H9 (cell line): ENCODE measurements around the gene CFAP43. TPM values are rescaled to one million over a fixed set of nuclear protein-coding genes. Genes with fewer than 3 reads are reported as not detected.

ENCODE experiments used
- DNase-seq: peaks from one replicate; pipeline ENCODE4 v3.0.0-alpha.2; 2017
- H2AFZ ChIP-seq: one replicate; pipeline ENCODE4 v1.6.1; 2013; ENCODE audit warnings: mild to moderate bottlenecking, low read length, control low read depth, moderate library complexity
- H2AK5ac ChIP-seq: 2 replicates; pipeline ENCODE4 v1.6.1; 2013; ENCODE audit warnings: low read length, control low read depth, mixed read lengths; ENCODE audit not compliant: insufficient read length
- H2BK120ac ChIP-seq: one replicate; pipeline ENCODE4 v1.6.1; 2013; ENCODE audit warnings: low read depth, mild to moderate bottlenecking, low read length, control low read depth, inconsistent platforms; ENCODE audit not compliant: poor library complexity, severe bottlenecking
- H2BK12ac ChIP-seq: 2 replicates; pipeline ENCODE4 v1.6.1; 2013; ENCODE audit warnings: low read length, control low read depth, mixed read lengths, low read depth; ENCODE audit not compliant: insufficient read length
- H2BK15ac ChIP-seq: 2 replicates; pipeline ENCODE4 v1.6.1; 2013; ENCODE audit warnings: low read depth, low read length, control low read depth
- H2BK20ac ChIP-seq: one replicate; pipeline ENCODE4 v1.6.1; 2013; ENCODE audit warnings: low read depth, mild to moderate bottlenecking, low read length, control low read depth, inconsistent platforms; ENCODE audit not compliant: poor library complexity, severe bottlenecking
- H2BK5ac ChIP-seq: 2 replicates; pipeline ENCODE4 v1.6.1; 2013; ENCODE audit warnings: low read length, control low read depth, mixed read lengths; ENCODE audit not compliant: insufficient read length
- H3K14ac ChIP-seq: 2 replicates; pipeline ENCODE4 v1.6.1; 2013; ENCODE audit warnings: low read length, control low read depth; ENCODE audit not compliant: insufficient read depth
- H3K18ac ChIP-seq: 2 replicates; pipeline ENCODE4 v1.6.1; 2013; ENCODE audit warnings: low read depth, mild to moderate bottlenecking, mixed read lengths, low read length, control low read depth; ENCODE audit not compliant: insufficient read length
- H3K23ac ChIP-seq: 2 replicates; pipeline ENCODE4 v1.6.1; 2013; ENCODE audit warnings: low read length, control low read depth, mixed read lengths, low read depth; ENCODE audit not compliant: insufficient read length
- H3K23me2 ChIP-seq: 2 replicates; pipeline ENCODE4 v1.6.1; 2013; ENCODE audit warnings: low read depth, mild to moderate bottlenecking, mixed read lengths, low read length, control low read depth; ENCODE audit not compliant: insufficient read length, poor library complexity, severe bottlenecking
- H3K27ac ChIP-seq: 2 replicates; pipeline ENCODE4 v1.5.1; 2013; ENCODE audit warnings: low read length, control low read depth, mixed read lengths, low read depth; ENCODE audit not compliant: insufficient read length
- H3K27me3 ChIP-seq: 2 replicates; pipeline ENCODE4 v1.6.1; 2013; ENCODE audit warnings: low read length, control low read depth, inconsistent platforms; ENCODE audit not compliant: insufficient read depth
- H3K4ac ChIP-seq: 2 replicates; pipeline ENCODE4 v1.6.1; 2013; ENCODE audit warnings: low read depth, mild to moderate bottlenecking, control low read depth, inconsistent platforms, low read length, moderate library complexity
- H3K4me1 ChIP-seq: 2 replicates; pipeline ENCODE4 v1.6.1; 2013; ENCODE audit warnings: low read length, control low read depth, inconsistent platforms; ENCODE audit not compliant: insufficient read depth
- H3K4me2 ChIP-seq: 2 replicates; pipeline ENCODE4 v1.6.1; 2013; ENCODE audit warnings: low read length, control low read depth, mixed read lengths; ENCODE audit not compliant: insufficient read length, insufficient read depth
- H3K56ac ChIP-seq: 2 replicates; pipeline ENCODE4 v1.6.1; 2013; ENCODE audit warnings: low read depth, mild to moderate bottlenecking, mixed read lengths, low read length, control low read depth; ENCODE audit not compliant: insufficient read length
- H3K79me1 ChIP-seq: 2 replicates; pipeline ENCODE4 v1.6.1; 2013; ENCODE audit warnings: low read depth, mild to moderate bottlenecking, moderate library complexity, low read length, control low read depth, inconsistent platforms; ENCODE audit not compliant: insufficient read depth, poor library complexity, severe bottlenecking
- H3K79me2 ChIP-seq: 2 replicates; pipeline ENCODE4 v1.6.1; 2013; ENCODE audit warnings: low read length, control low read depth, inconsistent platforms; ENCODE audit not compliant: insufficient read depth
- H3K9ac ChIP-seq: 2 replicates; pipeline ENCODE4 v1.6.1; 2013; ENCODE audit warnings: low read length, control low read depth, mixed read lengths; ENCODE audit not compliant: insufficient read length; ENCODE audit errors: extremely low read depth
- H3K9me3 ChIP-seq: one replicate; pipeline ENCODE4 v1.6.1; 2013; ENCODE audit warnings: low read depth, low read length, inconsistent platforms; ENCODE audit not compliant: control insufficient read depth
- H3T11ph ChIP-seq: one replicate; pipeline ENCODE4 v1.6.1; 2013; ENCODE audit warnings: mild to moderate bottlenecking, low read length, control low read depth, inconsistent platforms
- H4K20me1 ChIP-seq: one replicate; pipeline ENCODE4 v1.6.1; 2013; ENCODE audit not compliant: control insufficient read depth, insufficient read length, insufficient read depth
- H4K5ac ChIP-seq: 2 replicates; pipeline ENCODE4 v1.6.1; 2013; ENCODE audit warnings: low read depth, mild to moderate bottlenecking, mixed read lengths, low read length, control low read depth; ENCODE audit not compliant: insufficient read length
- H4K8ac ChIP-seq: replicated peaks from 2 replicates; pipeline ENCODE4 v1.6.1; 2013; ENCODE audit warnings: low read length, control low read depth, mixed read lengths, low read depth; ENCODE audit not compliant: insufficient read length
- H4K91ac ChIP-seq: 2 replicates; pipeline ENCODE4 v1.6.1; 2013; ENCODE audit warnings: low read depth, mild to moderate bottlenecking, moderate library complexity, mixed read lengths, low read length, control low read depth; ENCODE audit not compliant: insufficient read length
- H3K27ac Mint-ChIP-seq, 3 experiments: 2 replicates in 2 of 3; 3 replicates in 1 of 3; pipeline ENCODE4 v1.8.0; 2020 to 2021; ENCODE audit warnings: mixed read lengths in 3 of 3, mild to moderate bottlenecking in 1 of 3, moderate library complexity in 1 of 3
- H3K27me3 Mint-ChIP-seq: 2 replicates; pipeline ENCODE4 v1.8.0; 2021; ENCODE audit warnings: low read depth, mild to moderate bottlenecking, moderate library complexity, mixed read lengths
- H3K36me3 Mint-ChIP-seq, 3 experiments: 2 replicates in 2 of 3; 3 replicates in 1 of 3; pipeline ENCODE4 v1.8.0; 2020 to 2021; ENCODE audit warnings: low read depth in 3 of 3, mixed read lengths in 3 of 3; ENCODE audit not compliant: insufficient read depth in 1 of 3
- H3K4me1 Mint-ChIP-seq, 2 experiments: 2 replicates each; pipeline ENCODE4 v1.8.0; 2020; ENCODE audit warnings: mixed read lengths in 2 of 2
- H3K4me3 Mint-ChIP-seq, 2 experiments: 2 replicates in 1 of 2; 3 replicates in 1 of 2; pipeline ENCODE4 v1.8.0; 2020 to 2021; ENCODE audit warnings: mild to moderate bottlenecking in 2 of 2, mixed read lengths in 2 of 2, moderate library complexity in 1 of 2
- H3K9me3 Mint-ChIP-seq, 2 experiments: 2 replicates in 1 of 2; 3 replicates in 1 of 2; pipeline ENCODE4 v1.8.0; 2020; ENCODE audit warnings: mild to moderate bottlenecking in 2 of 2, mixed read lengths in 2 of 2, moderate library complexity in 1 of 2
- CTCF ChIP-seq: fragments of 200-600 bp; sonication (generic); conservative IDR thresholded peaks from 3 replicates; pipeline ENCODE4 v1.8.0; 2021; ENCODE audit warnings: antibody characterized with exemption, mild to moderate bottlenecking
- WGBS: extraction: QIAGEN DNeasy Blood & Tissue Kit; methylation state at CpG from one replicate; pipeline ENCODE4 v1.1.7; 2013; ENCODE audit warnings: missing lambda C conversion rate, low lambda C conversion rate, mixed read lengths; ENCODE audit not compliant: insufficient read length; ENCODE audit errors: extremely low coverage; 5-methylcytosine and 5-hydroxymethylcytosine counted together
- total RNA-seq: library from RNA; stranded (reverse); gene quantifications from 2 replicates; pipeline ENCODE4 v1.2.1, GENCODE V29; 2021

The CFAP43 gene
- total RNA-seq, 1 experiment from 2014 or later, result 0.26 TPM

GRCh38 chr10:104257235-104257634 is 25.1 kb upstream of the CFAP43 start:
- no peak overlapping the region for H3K18ac ChIP-seq

More at GRCh38 chr10:104257235-104257634, 25.1 kb upstream of the CFAP43 start:
- Histone ChIP-seq H4K5ac (no peak overlapping the region), H3K4ac (no peak overlapping the region), H4K91ac (no peak overlapping the region), H3K4me2 (no peak overlapping the region), H3K79me2 (no peaks in the 10 kb centered on the region; the same call in 1 of the 2 replicates), H4K20me1 (no peaks in the 10 kb centered on the region), H2AK5ac (no peak overlapping the region), H3K14ac (no peak overlapping the region), H3K56ac (no peak overlapping the region), H3K79me1 (no peaks in the 10 kb centered on the region), H2BK5ac (no peak overlapping the region), H2BK20ac (no peak overlapping the region), H3K9ac (no peak overlapping the region), H2BK120ac (no peak overlapping the region), H4K8ac (no peak overlapping the region), H3K27me3 (no peaks in the 10 kb centered on the region; the same call in 1 of the 2 replicates), H3K23me2 (peaks cover 12% of the 10 kb centered on the region), H2BK15ac (no peak overlapping the region), H3K9me3 (no peaks in the 10 kb centered on the region), H2AFZ (no peak overlapping the region), H3K27ac (no peak overlapping the region), H3K23ac (no peak overlapping the region), H3T11ph (no peak overlapping the region), H2BK12ac (no peak overlapping the region), H3K4me1 (peaks cover 11% of the 10 kb centered on the region; the same call in 1 of the 2 replicates)
- Mint-ChIP-seq H3K27me3 (peaks cover 7% of the 10 kb centered on the region; the same call in 1 of the 2 replicates), H3K9me3 (no peaks in the 10 kb centered on the region), H3K36me3 (peaks cover 1 to 46% (median 11%) of the 10 kb centered on the region in 3 experiments; a peak in 4 of 7 replicates), H3K4me1 (peaks cover 34 to 53% of the 10 kb centered on the region in 2 experiments), H3K4me3 (peak overlapping the region in 1 of 2 experiments; percentile 10; a peak in 1 of 5 replicates), H3K27ac (no peak overlapping the region)
- WGBS, result no CpG with 5 or more reads among the region's 5 CpGs
- TF ChIP-seq CTCF, result no peak
- no peak for DNase-seq
